Panc1 (cell line): Measurements from ENCODE around the gene SREBF2. TPM values are rescaled to one million over a fixed set of nuclear protein-coding genes. Genes with fewer than 3 reads are reported as not detected.

ENCODE experiments used
- ATAC-seq: fragments of 200-7000 bp; cut with Tn5 transposase; 2 replicates; pipeline ENCODE4 v1.9.1; 2020; ENCODE audit warnings: mild to moderate bottlenecking, moderate library complexity
- BruUV-seq: library from RNA; stranded (reverse); fragments of 400-500 nt; replicated peaks from 2 replicates; lab custom pipeline; 2021; lab: Mats Ljungman, UMichigan
- CTCF ChIA-PET: fragments of 300-600 bp; sonication (Branson Sonifier 250); formaldehyde crosslinking; loops from one replicate; lab custom pipeline; 2022; ENCODE audit warnings: antibody characterized with exemption; lab: Charles Lee
- POLR2A ChIA-PET: fragments of 300-600 bp; sonication (Branson Sonifier 250); formaldehyde crosslinking; loops from one replicate; lab custom pipeline; 2022; ENCODE audit warnings: antibody characterized with exemption; lab: Charles Lee
- DNase-seq: peaks from one replicate; pipeline ENCODE4 v3.0.0-alpha.2; 2010; ENCODE audit warnings: low read depth, low spot score
- H3K27ac ChIP-seq: 2 replicates; pipeline ENCODE4 v1.5.1; 2011; ENCODE audit warnings: mild to moderate bottlenecking, low read length, inconsistent platforms
- H3K27me3 ChIP-seq: fragments of 200-500 bp; sonication (Bioruptor generic); 2 replicates; pipeline ENCODE4 v1.6.0; 2014; ENCODE audit warnings: low read length, inconsistent platforms; ENCODE audit not compliant: control insufficient read depth, insufficient read depth
- H3K36me3 ChIP-seq: fragments of 200-500 bp; sonication (Bioruptor generic); 2 replicates; pipeline ENCODE4 v1.5.1; 2014; ENCODE audit warnings: inconsistent platforms, mild to moderate bottlenecking, low read length, moderate library complexity; ENCODE audit not compliant: control insufficient read depth, insufficient read depth
- H3K4me1 ChIP-seq: 2 replicates; pipeline ENCODE4 v1.5.1; 2011; ENCODE audit warnings: inconsistent platforms, mild to moderate bottlenecking, low read length, moderate library complexity; ENCODE audit not compliant: control insufficient read depth, insufficient read depth
- H3K4me3 ChIP-seq, 2 experiments: 2 replicates each; pipeline ENCODE4 v1.5.1; 2011 to 2012; ENCODE audit warnings: low read depth in 2 of 2, low read length in 2 of 2, mild to moderate bottlenecking in 2 of 2, inconsistent platforms in 1 of 2, moderate library complexity in 1 of 2
- H3K9me3 ChIP-seq: fragments of 200-500 bp; sonication (Bioruptor generic); 2 replicates; pipeline ENCODE4 v1.5.1; 2014; ENCODE audit warnings: low read depth, mild to moderate bottlenecking, inconsistent platforms, low read length, moderate library complexity; ENCODE audit not compliant: control insufficient read depth, insufficient read depth
- POLR2AphosphoS5 ChIP-seq: IDR thresholded peaks from 2 replicates; pipeline ENCODE4 v1.6.1; 2012; ENCODE audit warnings: mild to moderate bottlenecking, low read depth, low read length, moderate library complexity
- SIN3A ChIP-seq: IDR thresholded peaks from 2 replicates; pipeline ENCODE4 v1.6.1; 2012; ENCODE audit warnings: low read depth, mild to moderate bottlenecking, low read length, moderate library complexity, borderline replicate concordance; ENCODE audit not compliant: insufficient read depth
- TCF7L2 ChIP-seq: IDR thresholded peaks from 2 replicates; pipeline ENCODE4 v1.6.1; 2011; ENCODE audit warnings: mild to moderate bottlenecking, low read depth, low read length, inconsistent platforms
- in situ Hi-C: cut with HindIII; loops from 2 replicates; pipeline ENCODE4 v1.10.0; 2016; ENCODE audit warnings: low sequenced_read_pairs, low pct_unique_long_range_greater_than_20kb
- intact Hi-C: fragments of 100-400 bp; cut with micrococcal nuclease; formaldehyde crosslinking; loops from one replicate; pipeline ENCODE4 v1.10.0; 2022; ENCODE audit not compliant: unreplicated experiment
- total RNA-seq: library from RNA; stranded (reverse); gene quantifications from one replicate; pipeline ENCODE4 v1.2.1, GENCODE V29; 2021; ENCODE audit not compliant: unreplicated experiment
- TF ChIP-seq, protein P1 (sequence below): fragments of 450-650 bp; IDR thresholded peaks from 2 replicates; pipeline ENCODE4 v1.5.1; 2017; ENCODE audit warnings: mild to moderate bottlenecking
- TF ChIP-seq, protein P2 (sequence below), 2 experiments: IDR thresholded peaks; 2 replicates each; pipeline ENCODE4 v1.6.1; 2011 to 2012; ENCODE audit warnings: low read depth in 2 of 2, control low read depth in 1 of 2, low read length in 1 of 2, mild to moderate bottlenecking in 1 of 2, moderate library complexity in 1 of 2; ENCODE audit not compliant: insufficient read depth in 1 of 2

SREBF2 gene
- total RNA-seq, 1 experiment from 2014 or later: 73.0 TPM

DNA sequence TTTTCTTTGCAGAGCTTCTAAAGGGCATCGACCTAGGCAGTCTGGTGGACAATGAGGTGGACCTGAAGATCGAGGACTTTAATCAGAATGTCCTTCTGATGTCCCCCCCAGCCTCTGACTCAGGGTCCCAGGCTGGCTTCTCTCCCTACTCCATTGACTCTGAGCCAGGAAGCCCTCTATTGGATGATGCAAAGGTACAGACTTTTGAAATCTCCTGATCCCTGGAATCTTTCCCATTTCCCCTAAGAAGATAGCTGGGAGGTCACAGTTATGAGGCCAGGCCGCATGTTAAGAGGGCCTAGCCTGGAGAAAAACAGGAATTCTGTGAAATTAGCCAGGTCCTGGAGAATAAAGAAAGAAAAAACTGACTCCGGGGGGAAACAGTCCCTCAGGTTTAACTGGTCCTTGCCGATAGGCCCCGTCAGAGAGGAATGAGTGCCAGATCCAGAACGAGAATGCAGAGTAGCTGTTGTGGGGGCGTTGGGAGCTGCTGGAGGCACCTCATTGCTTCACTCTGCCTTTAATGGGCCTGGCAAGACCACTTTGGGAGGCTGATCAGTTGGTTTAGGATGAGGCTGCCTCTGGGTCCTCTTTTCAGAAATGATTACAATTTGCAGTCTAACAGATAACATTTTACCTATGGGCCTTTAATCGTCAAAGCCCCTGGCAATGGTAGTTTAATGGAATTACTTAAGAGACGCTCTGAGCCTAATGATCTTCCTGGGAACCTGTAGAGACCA is 42.8 kb downstream of the SREBF2 start:
- no peak overlapping the region for H3K27ac ChIP-seq
- ChIA-PET POLR2A (no interaction called here), CTCF (no interaction called here)
- ATAC-seq: no peak
- intact Hi-C loops: no loop called here
- H3K9me3 ChIP-seq: no peaks in the 10 kb centered on the region
- in situ Hi-C loops: no loop called here
- H3K4me1 ChIP-seq: no peaks in the 10 kb centered on the region
- TF ChIP-seq POLR2AphosphoS5 (no peak), SIN3A (no peak), TCF7L2 (no peak)
- TF ChIP-seq, protein P1, sequence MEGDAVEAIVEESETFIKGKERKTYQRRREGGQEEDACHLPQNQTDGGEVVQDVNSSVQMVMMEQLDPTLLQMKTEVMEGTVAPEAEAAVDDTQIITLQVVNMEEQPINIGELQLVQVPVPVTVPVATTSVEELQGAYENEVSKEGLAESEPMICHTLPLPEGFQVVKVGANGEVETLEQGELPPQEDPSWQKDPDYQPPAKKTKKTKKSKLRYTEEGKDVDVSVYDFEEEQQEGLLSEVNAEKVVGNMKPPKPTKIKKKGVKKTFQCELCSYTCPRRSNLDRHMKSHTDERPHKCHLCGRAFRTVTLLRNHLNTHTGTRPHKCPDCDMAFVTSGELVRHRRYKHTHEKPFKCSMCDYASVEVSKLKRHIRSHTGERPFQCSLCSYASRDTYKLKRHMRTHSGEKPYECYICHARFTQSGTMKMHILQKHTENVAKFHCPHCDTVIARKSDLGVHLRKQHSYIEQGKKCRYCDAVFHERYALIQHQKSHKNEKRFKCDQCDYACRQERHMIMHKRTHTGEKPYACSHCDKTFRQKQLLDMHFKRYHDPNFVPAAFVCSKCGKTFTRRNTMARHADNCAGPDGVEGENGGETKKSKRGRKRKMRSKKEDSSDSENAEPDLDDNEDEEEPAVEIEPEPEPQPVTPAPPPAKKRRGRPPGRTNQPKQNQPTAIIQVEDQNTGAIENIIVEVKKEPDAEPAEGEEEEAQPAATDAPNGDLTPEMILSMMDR: no peak
- TF ChIP-seq, protein P2, sequence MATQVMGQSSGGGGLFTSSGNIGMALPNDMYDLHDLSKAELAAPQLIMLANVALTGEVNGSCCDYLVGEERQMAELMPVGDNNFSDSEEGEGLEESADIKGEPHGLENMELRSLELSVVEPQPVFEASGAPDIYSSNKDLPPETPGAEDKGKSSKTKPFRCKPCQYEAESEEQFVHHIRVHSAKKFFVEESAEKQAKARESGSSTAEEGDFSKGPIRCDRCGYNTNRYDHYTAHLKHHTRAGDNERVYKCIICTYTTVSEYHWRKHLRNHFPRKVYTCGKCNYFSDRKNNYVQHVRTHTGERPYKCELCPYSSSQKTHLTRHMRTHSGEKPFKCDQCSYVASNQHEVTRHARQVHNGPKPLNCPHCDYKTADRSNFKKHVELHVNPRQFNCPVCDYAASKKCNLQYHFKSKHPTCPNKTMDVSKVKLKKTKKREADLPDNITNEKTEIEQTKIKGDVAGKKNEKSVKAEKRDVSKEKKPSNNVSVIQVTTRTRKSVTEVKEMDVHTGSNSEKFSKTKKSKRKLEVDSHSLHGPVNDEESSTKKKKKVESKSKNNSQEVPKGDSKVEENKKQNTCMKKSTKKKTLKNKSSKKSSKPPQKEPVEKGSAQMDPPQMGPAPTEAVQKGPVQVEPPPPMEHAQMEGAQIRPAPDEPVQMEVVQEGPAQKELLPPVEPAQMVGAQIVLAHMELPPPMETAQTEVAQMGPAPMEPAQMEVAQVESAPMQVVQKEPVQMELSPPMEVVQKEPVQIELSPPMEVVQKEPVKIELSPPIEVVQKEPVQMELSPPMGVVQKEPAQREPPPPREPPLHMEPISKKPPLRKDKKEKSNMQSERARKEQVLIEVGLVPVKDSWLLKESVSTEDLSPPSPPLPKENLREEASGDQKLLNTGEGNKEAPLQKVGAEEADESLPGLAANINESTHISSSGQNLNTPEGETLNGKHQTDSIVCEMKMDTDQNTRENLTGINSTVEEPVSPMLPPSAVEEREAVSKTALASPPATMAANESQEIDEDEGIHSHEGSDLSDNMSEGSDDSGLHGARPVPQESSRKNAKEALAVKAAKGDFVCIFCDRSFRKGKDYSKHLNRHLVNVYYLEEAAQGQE (IDR thresholded peaks at IDR 0.05; ENCODE audit: insufficient read depth in 1 of 2, low read depth in 2 of 2, low read length in 1 of 2): no peak
- no peaks in the 10 kb centered on the region for H3K27me3 ChIP-seq
- no TSS peak for BruUV-seq
- peaks cover 3% of the 10 kb centered on the region for H3K36me3 ChIP-seq
- no peak for DNase-seq
- H3K4me3 ChIP-seq: no peak overlapping the region

DNA sequence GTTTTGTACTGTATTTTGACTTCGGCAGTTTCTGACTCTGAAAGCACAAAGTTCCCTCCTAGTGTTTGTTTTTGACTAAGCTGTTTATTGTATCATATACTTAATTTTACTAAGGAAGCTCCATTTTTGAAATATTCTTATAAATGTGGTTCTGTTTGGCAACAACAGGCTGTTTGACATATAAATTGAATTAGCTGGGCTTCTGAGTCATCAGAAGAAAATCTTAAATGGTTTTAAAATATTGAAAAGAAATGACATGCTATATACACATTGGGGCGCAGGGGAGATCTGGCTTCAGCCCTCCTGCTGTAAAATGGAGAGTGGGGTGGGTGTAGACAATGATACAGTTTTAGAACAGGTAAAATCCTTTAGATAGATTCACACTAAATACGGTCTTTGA is 43.4 kb downstream of the SREBF2 start:
- no TSS peak for BruUV-seq
- H3K4me3 ChIP-seq: no peak overlapping the region
- no peaks in the 10 kb centered on the region for H3K4me1 ChIP-seq
- no peak overlapping the region for H3K27ac ChIP-seq
- H3K9me3 ChIP-seq: no peaks in the 10 kb centered on the region
- in situ Hi-C loops (no loop called here), intact Hi-C loops (no loop called here)
- no peak for TF ChIP-seq SIN3A
- no peak for TF ChIP-seq TCF7L2
- TF ChIP-seq, protein P1: no peak
- no peak for TF ChIP-seq POLR2AphosphoS5
- TF ChIP-seq, protein P2 (IDR thresholded peaks at IDR 0.05; ENCODE audit: insufficient read depth in 1 of 2, low read depth in 2 of 2, low read length in 1 of 2): no peak
- DNase-seq: no peak
- POLR2A ChIA-PET: no interaction called here
- no peaks in the 10 kb centered on the region for H3K27me3 ChIP-seq
- CTCF ChIA-PET: no interaction called here
- peaks cover 5% of the 10 kb centered on the region for H3K36me3 ChIP-seq
- ATAC-seq: no peak
